Fibroblast of skin of right quadriceps (primary cell): ENCODE data around the gene TNFRSF1B.
A peak's percentile ranks its signal among the peaks of the same experiment; 100 is the strongest.
"Not testable (repeated sequence)": the region's sequence is repeated elsewhere in the genome, so short reads cannot be mapped to it uniquely, and the experiment has no call there.

Experiments used
- DNase-seq: peaks from one replicate; pipeline ENCODE4 v3.0.0-alpha.2; 2013

Gene TNFRSF1B

DNA sequence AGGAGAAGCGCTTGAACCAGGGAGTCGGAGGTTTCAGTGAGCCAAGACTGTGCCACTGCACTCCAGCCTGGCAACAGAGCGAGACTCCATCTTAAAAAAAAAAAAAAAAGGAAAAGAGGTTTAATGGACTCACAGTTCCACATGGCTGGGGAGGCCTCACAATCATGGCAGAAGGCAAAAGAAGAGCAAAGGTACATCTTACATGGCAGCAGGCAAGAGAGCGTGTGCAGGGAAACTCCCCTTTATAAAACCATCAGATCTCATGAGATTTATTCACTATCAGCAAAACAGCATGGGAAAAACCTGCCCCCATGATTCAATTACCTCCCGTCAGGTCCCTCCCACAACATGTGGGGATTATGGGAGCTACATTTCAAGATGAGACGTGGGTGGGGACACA, 57.3 kb downstream of the TNFRSF1B start:
- not testable (repeated sequence) for DNase-seq

DNA sequence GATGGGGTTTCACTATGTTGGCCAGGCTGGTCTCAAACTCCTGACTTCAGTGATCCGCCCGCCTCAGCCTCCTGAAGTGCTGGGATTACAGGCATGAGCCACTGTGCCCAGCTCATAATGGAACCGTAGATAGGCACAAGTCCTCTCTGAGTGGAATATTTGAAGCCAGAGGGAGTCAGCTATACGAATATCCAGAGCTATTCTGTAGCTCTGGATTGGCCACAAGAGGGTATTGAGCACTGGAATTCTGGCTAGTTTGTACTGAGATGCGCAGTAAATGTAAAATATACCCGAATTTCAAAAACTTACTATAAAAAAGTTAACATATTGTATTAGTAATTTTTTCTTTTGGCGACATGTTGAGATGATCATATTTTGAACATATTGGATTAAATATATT, 62.2 kb downstream of the TNFRSF1B start:
- no peak for DNase-seq

- no peak for DNase-seq
Observed at GRCh38 chr1:12229386-12229834, 62.6 kb downstream of the TNFRSF1B start.

DNA sequence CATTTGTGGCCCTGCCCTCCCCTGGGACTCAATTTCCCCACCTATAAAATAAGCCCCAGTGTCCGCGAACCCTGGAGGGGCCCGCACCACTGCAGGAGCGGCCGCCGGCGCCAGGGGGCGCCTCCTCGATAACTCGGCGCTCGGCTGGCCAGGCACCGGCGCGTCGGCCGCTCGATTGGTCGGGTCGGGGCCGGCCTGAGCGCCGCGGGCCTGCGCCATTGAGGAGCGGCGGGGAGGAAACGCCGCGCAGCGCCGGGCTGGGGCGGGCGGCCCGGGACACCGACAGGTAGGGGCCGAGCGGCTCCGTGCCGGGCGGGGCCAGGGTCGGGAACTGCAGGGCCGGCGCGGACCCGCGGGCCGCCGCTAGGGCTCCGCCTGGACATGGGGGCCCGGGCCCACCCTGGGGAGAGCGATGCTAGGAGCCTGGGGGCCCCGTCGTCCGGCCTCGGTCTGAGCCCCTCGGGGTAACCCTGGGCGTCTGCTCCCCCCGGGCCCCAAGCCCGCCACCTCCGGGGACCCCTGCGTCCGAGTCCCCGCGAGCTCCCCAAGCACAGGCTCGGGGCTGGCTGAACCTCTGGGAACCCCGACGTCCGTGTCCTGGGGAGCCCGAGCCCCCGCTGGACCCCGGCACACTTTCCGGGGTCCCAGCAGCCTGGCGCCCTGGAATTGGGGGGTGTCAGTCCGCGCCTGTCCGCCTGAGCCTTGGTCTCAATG, 63.2 kb downstream of the TNFRSF1B start, which contains the start of gene VPS13D:
Gene VPS13D (plus strand): TSS at position 196 of the 714 bp plus-strand sequence. CDS start 4,237 bp downstream, outside the sequence.
- DNase-seq: peak; percentile 76

DNA sequence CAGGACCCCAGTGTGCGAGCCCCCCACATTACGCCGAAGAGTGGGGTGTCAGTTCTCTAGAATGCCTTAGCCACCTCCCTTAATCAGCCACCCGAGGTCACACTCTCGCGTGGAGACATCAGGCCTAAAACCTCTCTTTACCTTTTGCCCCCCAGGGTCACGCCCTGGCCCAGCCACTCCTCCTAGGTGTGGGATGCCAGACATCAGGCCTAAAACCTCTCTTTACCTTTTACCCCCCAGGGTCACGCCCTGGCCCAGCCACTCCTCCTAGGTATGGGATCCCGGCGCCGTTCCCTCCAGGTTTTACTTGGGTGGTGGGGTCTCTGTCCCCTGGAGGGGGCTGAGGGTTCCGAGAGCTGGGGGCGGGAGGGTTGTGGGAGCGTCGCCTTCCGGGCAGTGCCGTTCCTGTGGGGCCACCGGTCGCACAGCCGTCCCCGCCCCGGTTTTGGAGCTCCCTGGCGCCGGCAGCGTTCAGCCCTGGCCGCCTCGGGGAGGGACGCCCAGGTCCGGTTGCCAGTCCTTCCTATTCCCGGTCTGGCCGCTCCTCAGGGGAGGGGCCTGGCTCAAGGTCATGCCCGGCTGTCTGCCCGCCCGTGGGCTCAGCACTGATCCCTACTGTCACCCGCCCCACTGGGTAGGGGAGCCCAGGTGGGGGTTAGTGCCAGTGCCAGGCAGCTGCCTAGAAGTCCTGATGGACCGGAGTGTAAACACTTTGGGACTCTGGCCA, 63.9 kb downstream of the TNFRSF1B start:
- DNase-seq: no peak

DNA sequence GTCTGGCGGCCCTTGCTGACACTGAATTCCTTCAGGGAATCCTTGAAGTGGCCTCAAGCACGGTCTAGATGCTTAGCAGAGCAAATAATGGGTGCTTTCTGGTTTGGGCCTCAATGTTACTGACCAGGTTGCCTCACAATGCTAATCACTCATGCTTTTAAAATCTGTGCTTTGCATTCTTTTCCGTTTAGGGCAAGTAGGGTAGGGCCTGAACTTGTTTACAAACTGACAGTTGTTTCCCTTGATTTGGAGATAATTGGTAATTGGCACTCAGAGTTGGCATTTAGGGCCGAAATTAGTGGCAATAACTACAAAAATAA, 64.4 kb downstream of the TNFRSF1B start:
- DNase-seq: no peak

DNA sequence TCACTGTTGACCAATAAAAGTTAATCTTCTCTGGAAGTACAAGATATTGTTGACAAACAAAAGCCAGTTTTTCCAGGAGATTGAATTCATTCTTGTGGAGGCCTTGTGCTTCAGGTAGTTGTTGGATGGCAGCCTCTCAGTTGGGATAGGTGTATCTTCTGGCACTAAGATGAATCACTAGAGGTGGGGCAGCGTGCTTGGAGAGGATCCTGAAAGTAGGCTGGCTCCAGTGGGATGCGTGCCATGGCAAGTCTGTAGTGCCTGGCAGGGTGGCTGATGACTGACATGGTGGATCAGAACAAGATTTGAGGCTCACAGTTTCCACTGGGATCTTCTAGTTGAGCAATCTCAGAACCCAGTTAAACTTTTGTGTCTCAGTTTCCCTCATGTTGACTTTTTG, 65.4 kb downstream of the TNFRSF1B start:
- no peak for DNase-seq

GRCh38 chr1:12244078-12244477, 77.3 kb downstream of the TNFRSF1B start:
- no peak for DNase-seq

GRCh38 chr1:12244585-12244984, 77.8 kb downstream of the TNFRSF1B start:
- DNase-seq: no peak

DNA sequence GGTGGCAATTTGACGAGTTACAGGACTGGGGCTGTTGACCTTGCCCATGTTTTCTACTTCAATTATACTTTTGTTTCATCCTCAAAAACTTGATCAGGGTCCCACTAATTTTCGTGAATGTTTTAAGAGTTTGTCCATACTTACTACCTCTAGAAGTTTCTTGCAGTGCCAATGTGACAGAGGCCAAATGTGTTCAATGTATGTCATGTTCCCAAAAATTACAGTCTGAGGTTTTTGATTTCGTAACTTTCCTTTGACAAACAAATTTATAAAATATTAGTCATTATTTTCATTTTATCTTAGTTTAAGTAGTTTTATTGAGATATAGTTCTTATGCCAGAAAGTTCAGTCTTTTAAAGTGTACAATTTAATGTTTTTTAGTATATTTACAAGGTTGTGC, 78.3 kb downstream of the TNFRSF1B start:
- DNase-seq: peak; percentile 10

GRCh38 chr1:12245733-12246132, 78.9 kb downstream of the TNFRSF1B start:
- no peak for DNase-seq

DNA sequence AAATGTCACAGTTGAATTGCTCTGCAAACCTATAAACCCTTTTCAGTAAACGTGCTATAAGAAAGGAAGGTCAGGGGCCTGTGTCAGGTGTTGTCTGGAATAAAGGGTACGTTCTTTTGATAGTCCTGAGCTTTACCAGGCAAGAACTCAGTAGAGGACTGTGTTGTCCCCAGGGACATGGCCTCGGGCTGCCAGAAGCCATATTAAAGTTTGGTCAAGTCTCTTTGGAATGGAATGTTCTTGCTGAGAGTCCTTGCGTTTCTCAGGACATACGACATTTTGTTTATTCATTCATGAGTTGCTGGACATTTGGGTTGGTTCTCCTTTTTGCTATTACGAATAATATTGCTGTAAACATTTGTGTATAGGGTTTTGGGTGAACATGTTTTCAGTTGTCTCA, 79.8 kb downstream of the TNFRSF1B start:
- DNase-seq: no peak

DNA sequence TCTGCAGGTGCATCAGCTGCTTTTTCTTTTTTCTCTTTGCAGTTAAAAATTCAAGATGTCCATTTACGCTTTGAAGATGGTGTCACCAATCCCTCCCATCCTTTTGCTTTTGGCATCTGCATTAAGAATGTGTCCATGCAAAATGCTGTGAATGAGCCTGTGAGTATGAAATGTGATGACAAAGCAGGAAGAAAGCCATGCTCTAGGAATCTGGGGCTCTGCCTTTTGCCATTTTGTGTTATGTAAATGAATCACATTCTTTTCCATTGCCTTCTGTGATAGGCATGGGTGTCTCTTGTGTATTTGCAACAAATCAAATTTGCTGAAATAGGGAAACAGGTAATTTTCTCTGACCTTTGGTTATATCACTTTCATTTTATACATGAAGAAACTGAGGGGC, 82.4 kb downstream of the TNFRSF1B start:
- DNase-seq: peak; percentile 31

DNA sequence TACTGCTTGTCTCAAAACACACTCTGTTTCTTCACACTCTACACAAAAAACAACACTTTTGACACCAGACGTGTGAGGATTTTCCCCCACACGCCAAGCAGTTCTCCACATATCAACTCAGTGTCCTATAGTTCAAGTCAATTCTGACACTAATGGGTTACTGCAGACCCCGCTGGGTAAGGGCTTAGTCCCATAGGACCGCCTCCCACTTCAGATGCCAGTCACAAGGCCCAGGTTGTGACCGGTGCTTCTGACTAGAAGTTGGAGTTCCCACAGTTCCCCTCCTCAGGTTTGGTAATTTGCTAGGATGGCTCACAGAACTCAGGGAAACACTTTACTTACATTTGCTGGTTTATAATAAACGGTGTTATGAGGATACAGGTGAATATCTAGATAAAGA, 83.0 kb downstream of the TNFRSF1B start:
- no peak for DNase-seq

DNA sequence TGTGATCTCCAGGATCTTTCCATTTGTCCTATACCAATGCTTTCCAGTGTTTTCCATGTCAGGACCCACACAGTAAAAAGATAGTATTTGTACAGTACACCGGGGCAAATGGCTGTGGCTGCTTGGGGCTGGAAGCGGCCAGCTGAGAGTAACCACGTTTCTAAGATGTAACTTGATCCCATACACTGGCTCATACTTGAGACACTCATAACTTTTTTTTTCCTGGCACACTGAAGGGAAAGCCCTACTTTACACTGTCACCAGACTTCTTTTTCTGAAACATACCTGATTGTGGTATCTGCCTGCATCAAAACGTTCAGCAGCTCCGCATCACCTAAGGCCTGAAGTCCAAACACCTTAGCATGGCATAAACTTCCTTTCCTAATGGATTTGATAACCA, 84.7 kb downstream of the TNFRSF1B start:
- DNase-seq: no peak

GRCh38 chr1:12255913-12256312, 89.1 kb downstream of the TNFRSF1B start:
- no peak for DNase-seq

GRCh38 chr1:12258272-12258671, 91.5 kb downstream of the TNFRSF1B start:
- DNase-seq: no peak
